HEK293 (cell line): ENCODE results near the gene ATP7B.

Source experiments
- CTCF ChIA-PET: fragments of 350-600 bp; formaldehyde crosslinking; extraction: SDS; loops from one replicate; lab custom pipeline; 2021; ENCODE audit warnings: antibody characterized with exemption; lab: Yijun Ruan, JAX
- POLR2A ChIA-PET: fragments of 300-600 bp; formaldehyde crosslinking; extraction: SDS; loops from one replicate; lab custom pipeline; 2020; ENCODE audit warnings: antibody characterized with exemption, inconsistent platforms; lab: Yijun Ruan, JAX
- H3K27ac ChIP-seq: fragments of 200-500 bp; sonication (Bioruptor generic); 2 replicates; pipeline ENCODE4 v1.5.1; 2014; ENCODE audit warnings: low read depth, low read length, control low read depth, inconsistent platforms; ENCODE audit errors: extremely low read depth
- H3K36me3 ChIP-seq, 2 experiments: fragments of 200-500 bp in 1 of 2; sonication (Bioruptor generic) in 1 of 2; 1 replicate in 1 of 2; 2 replicates in 1 of 2; pipeline ENCODE4 v1.5.1; 2014 to 2017; ENCODE audit warnings: inconsistent platforms in 2 of 2, low read length in 2 of 2; ENCODE audit not compliant: control insufficient read depth in 2 of 2, insufficient read depth in 1 of 2
- H3K4me1 ChIP-seq: fragments of 200-500 bp; sonication (Bioruptor generic); 2 replicates; pipeline ENCODE4 v1.5.1; 2014; ENCODE audit warnings: mild to moderate bottlenecking, low read length, inconsistent platforms; ENCODE audit not compliant: control insufficient read depth, insufficient read depth
- H3K4me3 ChIP-seq: 2 replicates; pipeline ENCODE4 v1.5.1; 2011; ENCODE audit warnings: low read depth, mild to moderate bottlenecking, control low read depth, low read length, moderate library complexity
- H3K9me3 ChIP-seq: fragments of 200-500 bp; sonication (Bioruptor generic); 2 replicates; pipeline ENCODE4 v1.5.1; 2014; ENCODE audit warnings: low read depth, low read length, inconsistent platforms; ENCODE audit not compliant: control insufficient read depth, insufficient read depth
- GFI1B ChIP-seq: fragments of 450-650 bp; formaldehyde crosslinking; IDR thresholded peaks from 2 replicates; pipeline ENCODE4 v1.5.1; 2016; ENCODE audit warnings: missing biosample characterization, missing genetic modification characterization
- REPIN1 ChIP-seq: fragments of 450-650 bp; formaldehyde crosslinking; IDR thresholded peaks from 2 replicates; pipeline ENCODE4 v1.5.1; 2017; ENCODE audit warnings: missing biosample characterization, missing genetic modification characterization, low read depth
- SCRT2 ChIP-seq: fragments of 450-650 bp; formaldehyde crosslinking; IDR thresholded peaks from 2 replicates; pipeline ENCODE4 v1.5.1; 2016; ENCODE audit warnings: missing biosample characterization, missing genetic modification characterization
- ZBTB21 ChIP-seq: fragments of 450-650 bp; formaldehyde crosslinking; IDR thresholded peaks from 2 replicates; pipeline ENCODE4 v1.5.1; 2017; ENCODE audit warnings: missing biosample characterization, missing genetic modification characterization
- ZIC2 ChIP-seq: fragments of 450-650 bp; formaldehyde crosslinking; IDR thresholded peaks from 2 replicates; pipeline ENCODE4 v1.5.1; 2016; ENCODE audit warnings: missing biosample characterization, missing genetic modification characterization
- ZNF10 ChIP-seq: fragments of 450-650 bp; formaldehyde crosslinking; IDR thresholded peaks from 2 replicates; pipeline ENCODE4 v1.5.1; 2017; ENCODE audit warnings: missing biosample characterization, missing genetic modification characterization
- ZNF133 ChIP-seq: fragments of 450-650 bp; formaldehyde crosslinking; IDR thresholded peaks from 2 replicates; pipeline ENCODE4 v1.5.1; 2016; ENCODE audit warnings: missing biosample characterization, missing genetic modification characterization
- ZNF146 ChIP-seq: fragments of 450-650 bp; formaldehyde crosslinking; IDR thresholded peaks from 2 replicates; pipeline ENCODE4 v1.5.1; 2016; ENCODE audit warnings: missing biosample characterization, missing genetic modification characterization
- ZNF169 ChIP-seq: fragments of 450-650 bp; formaldehyde crosslinking; IDR thresholded peaks from 2 replicates; pipeline ENCODE4 v1.5.1; 2016; ENCODE audit warnings: missing biosample characterization, missing genetic modification characterization
- ZNF266 ChIP-seq: fragments of 450-650 bp; formaldehyde crosslinking; IDR thresholded peaks from 2 replicates; pipeline ENCODE4 v1.5.1; 2016; ENCODE audit warnings: missing biosample characterization, missing genetic modification characterization, low read depth
- ZNF433 ChIP-seq: fragments of 450-650 bp; formaldehyde crosslinking; IDR thresholded peaks from 2 replicates; pipeline ENCODE4 v1.5.1; 2016; ENCODE audit warnings: missing biosample characterization, missing genetic modification characterization, low read depth
- ZNF560 ChIP-seq: fragments of 450-650 bp; formaldehyde crosslinking; IDR thresholded peaks from 2 replicates; pipeline ENCODE4 v1.5.1; 2017; ENCODE audit warnings: missing biosample characterization, missing genetic modification characterization, borderline replicate concordance
- ZNF596 ChIP-seq: fragments of 450-650 bp; IDR thresholded peaks from 2 replicates; pipeline ENCODE4 v1.5.0; 2018; ENCODE audit warnings: missing biosample characterization, mild to moderate bottlenecking, missing genetic modification characterization, moderate library complexity
- ZNF621 ChIP-seq: fragments of 450-650 bp; formaldehyde crosslinking; IDR thresholded peaks from 2 replicates; pipeline ENCODE4 v1.5.1; 2017; ENCODE audit warnings: missing biosample characterization, missing genetic modification characterization
- ZNF776 ChIP-seq: fragments of 450-650 bp; formaldehyde crosslinking; IDR thresholded peaks from 2 replicates; pipeline ENCODE4 v1.5.0; 2017; ENCODE audit warnings: missing biosample characterization, missing genetic modification characterization, borderline replicate concordance
- ZSCAN23 ChIP-seq: fragments of 450-650 bp; formaldehyde crosslinking; IDR thresholded peaks from 2 replicates; pipeline ENCODE4 v1.5.1; 2016; ENCODE audit warnings: missing biosample characterization, missing genetic modification characterization
- TF ChIP-seq, protein P1 (sequence below): fragments of 450-650 bp; formaldehyde crosslinking; IDR thresholded peaks from 2 replicates; pipeline ENCODE4 v1.5.1; 2016; ENCODE audit warnings: missing biosample characterization, missing genetic modification characterization, borderline replicate concordance
- TF ChIP-seq, protein P2 (sequence below): fragments of 450-650 bp; formaldehyde crosslinking; IDR thresholded peaks from 2 replicates; pipeline ENCODE4 v1.5.1; 2016; ENCODE audit warnings: missing biosample characterization, missing genetic modification characterization
- TF ChIP-seq, protein P3 (sequence below): fragments of 450-650 bp; formaldehyde crosslinking; IDR thresholded peaks from 2 replicates; pipeline ENCODE4 v1.5.1; 2017; ENCODE audit warnings: missing biosample characterization, mild to moderate bottlenecking, missing genetic modification characterization, moderate library complexity
- TF ChIP-seq, protein P4 (sequence below): fragments of 450-650 bp; formaldehyde crosslinking; IDR thresholded peaks from 2 replicates; pipeline ENCODE4 v1.5.1; 2017; ENCODE audit warnings: missing biosample characterization, missing genetic modification characterization
- TF ChIP-seq, protein P5 (sequence below): fragments of 450-650 bp; IDR thresholded peaks from 2 replicates; pipeline ENCODE4 v1.5.1; 2018; ENCODE audit warnings: missing biosample characterization, missing genetic modification characterization
- TF ChIP-seq, protein P6 (sequence below): fragments of 450-650 bp; formaldehyde crosslinking; IDR thresholded peaks from 2 replicates; pipeline ENCODE4 v1.5.1; 2016; ENCODE audit warnings: missing biosample characterization, missing genetic modification characterization

The ATP7B gene

DNA sequence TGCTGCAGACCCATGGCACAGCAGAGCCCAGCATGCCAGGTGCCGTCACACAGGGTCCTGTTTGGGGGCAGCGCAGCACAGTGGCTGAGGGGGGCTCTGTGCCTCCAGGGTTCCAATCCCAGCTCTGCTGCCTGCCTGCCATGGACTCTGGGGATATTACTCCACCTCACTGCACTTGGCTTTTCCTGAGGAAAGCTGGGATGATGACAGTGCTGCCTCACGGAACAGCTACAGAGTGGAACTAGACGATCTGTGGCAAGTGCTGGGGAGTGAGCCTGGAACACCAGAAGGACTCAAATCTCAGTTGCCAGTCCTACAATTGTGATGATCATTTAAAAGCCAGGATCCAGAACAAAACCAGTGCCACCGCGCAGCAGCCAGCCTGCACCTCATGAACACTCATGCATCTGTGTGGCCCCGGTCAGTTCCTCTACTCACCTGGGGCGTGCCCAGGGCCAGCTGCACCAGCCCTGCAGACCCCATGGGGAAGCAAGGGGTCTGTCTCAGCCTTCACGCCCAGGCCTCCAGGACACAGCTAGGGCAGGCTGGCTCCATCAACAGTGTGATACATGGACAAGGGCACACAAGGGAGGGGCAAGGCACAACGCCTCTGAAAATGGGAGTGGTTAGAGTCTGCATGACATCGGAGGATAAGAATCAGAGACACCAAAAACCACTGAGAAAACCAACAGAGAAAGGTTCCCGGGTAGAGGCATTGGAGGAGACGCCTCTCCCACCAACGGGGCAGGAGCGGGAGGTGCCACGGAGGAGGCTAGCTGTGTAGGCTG lies 55.2 kb downstream of the ATP7B start:
- Histone ChIP-seq H3K4me3 (no peak overlapping the region), H3K27ac (no peak overlapping the region), H3K36me3 (peaks cover 0 to 9% of the 10 kb centered on the region in 2 experiments; a peak in 1 of 3 replicates), H3K4me1 (no peaks in the 10 kb centered on the region), H3K9me3 (no peaks in the 10 kb centered on the region)
- POLR2A ChIA-PET: no interaction called here
- TF ChIP-seq ZNF133 (tag by site-specific recombination) (no peak), ZNF560 (no peak), ZBTB21 (tag by site-specific recombination) (no peak), SCRT2 (tag by site-specific recombination) (no peak), ZNF146 (tag by site-specific recombination) (no peak), ZIC2 (no peak), ZNF621 (tag by site-specific recombination) (no peak), ZNF596 (no peak), ZSCAN23 (tag by site-specific recombination) (no peak)
- TF ChIP-seq, protein P1, sequence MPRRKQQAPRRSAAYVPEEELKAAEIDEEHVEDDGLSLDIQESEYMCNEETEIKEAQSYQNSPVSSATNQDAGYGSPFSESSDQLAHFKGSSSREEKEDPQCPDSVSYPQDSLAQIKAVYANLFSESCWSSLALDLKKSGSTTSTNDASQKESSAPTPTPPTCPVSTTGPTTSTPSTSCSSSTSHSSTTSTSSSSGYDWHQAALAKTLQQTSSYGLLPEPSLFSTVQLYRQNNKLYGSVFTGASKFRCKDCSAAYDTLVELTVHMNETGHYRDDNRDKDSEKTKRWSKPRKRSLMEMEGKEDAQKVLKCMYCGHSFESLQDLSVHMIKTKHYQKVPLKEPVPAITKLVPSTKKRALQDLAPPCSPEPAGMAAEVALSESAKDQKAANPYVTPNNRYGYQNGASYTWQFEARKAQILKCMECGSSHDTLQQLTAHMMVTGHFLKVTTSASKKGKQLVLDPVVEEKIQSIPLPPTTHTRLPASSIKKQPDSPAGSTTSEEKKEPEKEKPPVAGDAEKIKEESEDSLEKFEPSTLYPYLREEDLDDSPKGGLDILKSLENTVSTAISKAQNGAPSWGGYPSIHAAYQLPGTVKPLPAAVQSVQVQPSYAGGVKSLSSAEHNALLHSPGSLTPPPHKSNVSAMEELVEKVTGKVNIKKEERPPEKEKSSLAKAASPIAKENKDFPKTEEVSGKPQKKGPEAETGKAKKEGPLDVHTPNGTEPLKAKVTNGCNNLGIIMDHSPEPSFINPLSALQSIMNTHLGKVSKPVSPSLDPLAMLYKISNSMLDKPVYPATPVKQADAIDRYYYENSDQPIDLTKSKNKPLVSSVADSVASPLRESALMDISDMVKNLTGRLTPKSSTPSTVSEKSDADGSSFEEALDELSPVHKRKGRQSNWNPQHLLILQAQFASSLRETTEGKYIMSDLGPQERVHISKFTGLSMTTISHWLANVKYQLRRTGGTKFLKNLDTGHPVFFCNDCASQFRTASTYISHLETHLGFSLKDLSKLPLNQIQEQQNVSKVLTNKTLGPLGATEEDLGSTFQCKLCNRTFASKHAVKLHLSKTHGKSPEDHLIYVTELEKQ (tag by site-specific recombination): no peak
- TF ChIP-seq, protein P2, sequence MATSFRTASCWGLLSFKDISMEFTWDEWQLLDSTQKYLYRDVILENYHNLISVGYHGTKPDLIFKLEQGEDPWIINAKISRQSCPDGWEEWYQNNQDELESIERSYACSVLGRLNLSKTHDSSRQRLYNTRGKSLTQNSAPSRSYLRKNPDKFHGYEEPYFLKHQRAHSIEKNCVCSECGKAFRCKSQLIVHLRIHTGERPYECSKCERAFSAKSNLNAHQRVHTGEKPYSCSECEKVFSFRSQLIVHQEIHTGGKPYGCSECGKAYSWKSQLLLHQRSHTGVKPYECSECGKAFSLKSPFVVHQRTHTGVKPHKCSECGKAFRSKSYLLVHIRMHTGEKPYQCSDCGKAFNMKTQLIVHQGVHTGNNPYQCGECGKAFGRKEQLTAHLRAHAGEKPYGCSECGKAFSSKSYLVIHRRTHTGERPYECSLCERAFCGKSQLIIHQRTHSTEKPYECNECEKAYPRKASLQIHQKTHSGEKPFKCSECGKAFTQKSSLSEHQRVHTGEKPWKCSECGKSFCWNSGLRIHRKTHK (tag by site-specific recombination): no peak
- TF ChIP-seq, protein P3, sequence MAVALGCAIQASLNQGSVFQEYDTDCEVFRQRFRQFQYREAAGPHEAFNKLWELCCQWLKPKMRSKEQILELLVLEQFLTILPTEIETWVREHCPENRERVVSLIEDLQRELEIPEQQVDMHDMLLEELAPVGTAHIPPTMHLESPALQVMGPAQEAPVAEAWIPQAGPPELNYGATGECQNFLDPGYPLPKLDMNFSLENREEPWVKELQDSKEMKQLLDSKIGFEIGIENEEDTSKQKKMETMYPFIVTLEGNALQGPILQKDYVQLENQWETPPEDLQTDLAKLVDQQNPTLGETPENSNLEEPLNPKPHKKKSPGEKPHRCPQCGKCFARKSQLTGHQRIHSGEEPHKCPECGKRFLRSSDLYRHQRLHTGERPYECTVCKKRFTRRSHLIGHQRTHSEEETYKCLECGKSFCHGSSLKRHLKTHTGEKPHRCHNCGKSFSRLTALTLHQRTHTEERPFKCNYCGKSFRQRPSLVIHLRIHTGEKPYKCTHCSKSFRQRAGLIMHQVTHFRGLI (tag by site-specific recombination): no peak
- TF ChIP-seq, protein P4, sequence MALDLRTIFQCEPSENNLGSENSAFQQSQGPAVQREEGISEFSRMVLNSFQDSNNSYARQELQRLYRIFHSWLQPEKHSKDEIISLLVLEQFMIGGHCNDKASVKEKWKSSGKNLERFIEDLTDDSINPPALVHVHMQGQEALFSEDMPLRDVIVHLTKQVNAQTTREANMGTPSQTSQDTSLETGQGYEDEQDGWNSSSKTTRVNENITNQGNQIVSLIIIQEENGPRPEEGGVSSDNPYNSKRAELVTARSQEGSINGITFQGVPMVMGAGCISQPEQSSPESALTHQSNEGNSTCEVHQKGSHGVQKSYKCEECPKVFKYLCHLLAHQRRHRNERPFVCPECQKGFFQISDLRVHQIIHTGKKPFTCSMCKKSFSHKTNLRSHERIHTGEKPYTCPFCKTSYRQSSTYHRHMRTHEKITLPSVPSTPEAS (tag by site-specific recombination): no peak
- TF ChIP-seq, protein P5, sequence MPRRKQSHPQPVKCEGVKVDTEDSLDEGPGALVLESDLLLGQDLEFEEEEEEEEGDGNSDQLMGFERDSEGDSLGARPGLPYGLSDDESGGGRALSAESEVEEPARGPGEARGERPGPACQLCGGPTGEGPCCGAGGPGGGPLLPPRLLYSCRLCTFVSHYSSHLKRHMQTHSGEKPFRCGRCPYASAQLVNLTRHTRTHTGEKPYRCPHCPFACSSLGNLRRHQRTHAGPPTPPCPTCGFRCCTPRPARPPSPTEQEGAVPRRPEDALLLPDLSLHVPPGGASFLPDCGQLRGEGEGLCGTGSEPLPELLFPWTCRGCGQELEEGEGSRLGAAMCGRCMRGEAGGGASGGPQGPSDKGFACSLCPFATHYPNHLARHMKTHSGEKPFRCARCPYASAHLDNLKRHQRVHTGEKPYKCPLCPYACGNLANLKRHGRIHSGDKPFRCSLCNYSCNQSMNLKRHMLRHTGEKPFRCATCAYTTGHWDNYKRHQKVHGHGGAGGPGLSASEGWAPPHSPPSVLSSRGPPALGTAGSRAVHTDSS (tag by site-specific recombination): no peak
- CTCF ChIA-PET: no interaction called here

DNA sequence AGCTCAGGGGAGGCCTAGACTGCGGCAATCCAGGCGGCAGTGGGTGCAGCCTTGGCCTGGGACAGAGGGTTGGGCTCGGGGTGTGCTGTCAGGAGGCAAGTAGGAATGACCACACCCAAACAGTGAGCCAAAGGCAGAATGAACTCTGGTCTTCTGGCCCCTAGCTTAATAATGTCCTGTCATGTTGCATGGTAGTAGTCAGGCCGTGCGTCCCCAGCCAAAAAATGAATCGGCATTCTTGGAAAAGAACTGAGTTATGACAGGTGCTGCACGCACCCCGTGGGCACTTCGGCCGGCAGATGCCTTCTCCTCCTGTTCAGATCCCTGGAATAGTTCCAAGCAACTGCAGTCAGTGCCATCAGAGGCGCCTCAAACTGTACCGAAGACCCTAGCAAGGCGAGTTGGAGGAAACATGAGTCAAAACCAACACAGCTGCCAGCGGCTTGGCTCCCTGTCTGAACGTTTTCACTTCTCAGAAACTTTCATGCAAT lies 55.9 kb downstream of the ATP7B start:
- H3K27ac ChIP-seq: no peak overlapping the region
- no peaks in the 10 kb centered on the region for H3K9me3 ChIP-seq
- ChIA-PET POLR2A (no interaction called here), CTCF (no interaction called here)
- H3K4me1 ChIP-seq: no peaks in the 10 kb centered on the region
- no peak overlapping the region for H3K4me3 ChIP-seq
- H3K36me3 ChIP-seq: peaks cover 0 to 11% of the 10 kb centered on the region in 2 experiments; a peak in 1 of 3 replicates
- no peak for TF ChIP-seq GFI1B (tag by site-specific recombination)
- TF ChIP-seq ZNF10 (tag by site-specific recombination): no peak
- no peak for TF ChIP-seq REPIN1 (tag by site-specific recombination)
- no peak for TF ChIP-seq ZNF266
- TF ChIP-seq ZNF169 (tag by site-specific recombination): no peak
- no peak for TF ChIP-seq ZNF776
- TF ChIP-seq, protein P6, sequence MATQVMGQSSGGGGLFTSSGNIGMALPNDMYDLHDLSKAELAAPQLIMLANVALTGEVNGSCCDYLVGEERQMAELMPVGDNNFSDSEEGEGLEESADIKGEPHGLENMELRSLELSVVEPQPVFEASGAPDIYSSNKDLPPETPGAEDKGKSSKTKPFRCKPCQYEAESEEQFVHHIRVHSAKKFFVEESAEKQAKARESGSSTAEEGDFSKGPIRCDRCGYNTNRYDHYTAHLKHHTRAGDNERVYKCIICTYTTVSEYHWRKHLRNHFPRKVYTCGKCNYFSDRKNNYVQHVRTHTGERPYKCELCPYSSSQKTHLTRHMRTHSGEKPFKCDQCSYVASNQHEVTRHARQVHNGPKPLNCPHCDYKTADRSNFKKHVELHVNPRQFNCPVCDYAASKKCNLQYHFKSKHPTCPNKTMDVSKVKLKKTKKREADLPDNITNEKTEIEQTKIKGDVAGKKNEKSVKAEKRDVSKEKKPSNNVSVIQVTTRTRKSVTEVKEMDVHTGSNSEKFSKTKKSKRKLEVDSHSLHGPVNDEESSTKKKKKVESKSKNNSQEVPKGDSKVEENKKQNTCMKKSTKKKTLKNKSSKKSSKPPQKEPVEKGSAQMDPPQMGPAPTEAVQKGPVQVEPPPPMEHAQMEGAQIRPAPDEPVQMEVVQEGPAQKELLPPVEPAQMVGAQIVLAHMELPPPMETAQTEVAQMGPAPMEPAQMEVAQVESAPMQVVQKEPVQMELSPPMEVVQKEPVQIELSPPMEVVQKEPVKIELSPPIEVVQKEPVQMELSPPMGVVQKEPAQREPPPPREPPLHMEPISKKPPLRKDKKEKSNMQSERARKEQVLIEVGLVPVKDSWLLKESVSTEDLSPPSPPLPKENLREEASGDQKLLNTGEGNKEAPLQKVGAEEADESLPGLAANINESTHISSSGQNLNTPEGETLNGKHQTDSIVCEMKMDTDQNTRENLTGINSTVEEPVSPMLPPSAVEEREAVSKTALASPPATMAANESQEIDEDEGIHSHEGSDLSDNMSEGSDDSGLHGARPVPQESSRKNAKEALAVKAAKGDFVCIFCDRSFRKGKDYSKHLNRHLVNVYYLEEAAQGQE (tag by site-specific recombination): no peak
- no peak for TF ChIP-seq ZNF433 (tag by site-specific recombination)
